Gastrocnemius medialis (tissue), 4 donors: ENCODE results near the gene CEP112.

Experiments
- CTCF ChIP-seq, 5 experiments: fragments of 450-650 bp in 3 of 5; fragments of 200-600 bp in 2 of 5; sonication (generic) in 2 of 5; IDR thresholded peaks in 4 of 5; conservative IDR thresholded peaks in 1 of 5; 1 replicate in 4 of 5; 2 replicates in 1 of 5; pipeline ENCODE4 v1.5.1; 2016 to 2019; ENCODE audit warnings: antibody characterized with exemption in 5 of 5, mild to moderate bottlenecking in 3 of 5, moderate library complexity in 3 of 5
- POLR2A ChIP-seq, 2 donors: fragments of 450-650 bp; IDR thresholded peaks; one replicate each; pipeline ENCODE4 v1.6.1; 2017; ENCODE audit warnings: antibody characterized with exemption in 2 of 2, mild to moderate bottlenecking in 2 of 2, moderate library complexity in 2 of 2

DNA sequence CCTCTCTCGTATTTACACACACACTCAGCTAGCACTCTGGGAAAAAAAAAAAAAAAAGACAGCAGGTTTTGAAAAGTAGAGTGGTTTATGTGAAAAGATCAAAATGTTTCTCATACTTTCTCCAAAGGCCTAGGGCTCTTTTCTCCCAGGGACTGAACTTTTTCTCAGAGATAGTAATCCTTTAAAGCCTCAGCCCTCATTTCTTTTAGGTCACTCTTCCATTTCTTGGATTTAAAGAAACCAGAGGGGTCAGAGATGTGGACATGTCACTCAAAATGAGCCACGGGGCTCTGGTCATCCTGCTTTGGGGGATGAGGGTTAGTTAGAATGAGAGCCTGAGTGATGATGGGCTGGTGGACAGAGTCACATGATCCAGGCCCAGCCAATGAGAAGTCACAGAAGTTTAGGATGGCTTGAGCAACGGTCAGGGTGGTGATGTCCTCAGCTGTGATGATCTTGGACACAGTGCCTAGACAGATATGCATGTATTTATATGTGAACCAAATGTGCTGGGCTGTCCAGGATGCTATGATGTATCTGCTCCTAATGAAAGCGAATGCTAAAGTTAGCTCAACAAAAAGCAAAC is 596.8 kb downstream of the CEP112 start:
- TF ChIP-seq POLR2A (IDR thresholded peaks at IDR 0.05): no peak
- TF ChIP-seq CTCF (IDR thresholded peaks at IDR 0.05 in 4 of 5, conservative IDR thresholded peaks at IDR 0.05 in 1 of 5): no peak
